Endothelial cell of umbilical vein (primary cell): ENCODE data around the gene FAM32A.

Source experiments
- CTCF ChIP-seq, 2 donors: IDR thresholded peaks; 1 replicate in 1 of 2; 2 replicates in 1 of 2; pipeline ENCODE4 v1.5.1; 2011; ENCODE audit warnings: low read length in 2 of 2, mild to moderate bottlenecking in 2 of 2, moderate library complexity in 2 of 2, control low read depth in 1 of 2, inconsistent platforms in 1 of 2, low read depth in 1 of 2; ENCODE audit not compliant: insufficient read depth in 1 of 2; ENCODE audit errors: extremely low read depth in 1 of 2
- EZH2 ChIP-seq: IDR thresholded peaks from 2 replicates; pipeline ENCODE4 v1.6.1; 2012; ENCODE audit warnings: borderline replicate concordance, low read depth, mild to moderate bottlenecking, moderate library complexity, low read length, inconsistent platforms; ENCODE audit not compliant: severe bottlenecking
- MYC ChIP-seq: IDR thresholded peaks from one replicate; pipeline ENCODE4 v1.6.1; 2011; ENCODE audit warnings: mild to moderate bottlenecking, low read depth, low read length
- POLR2A ChIP-seq: IDR thresholded peaks from 2 replicates; pipeline ENCODE4 v1.6.1; 2012; ENCODE audit warnings: low read depth, mild to moderate bottlenecking, control low read depth, low read length
- POLR2AphosphoS5 ChIP-seq: IDR thresholded peaks from 2 replicates; pipeline ENCODE4 v1.6.1; 2012; ENCODE audit warnings: low read depth, mild to moderate bottlenecking, control low read depth, low read length, moderate library complexity; ENCODE audit not compliant: insufficient read depth

- TF ChIP-seq CTCF (IDR thresholded peaks at IDR 0.05; ENCODE audit: extremely low read depth in 1 of 2, insufficient read depth in 1 of 2, low read depth in 1 of 2, low read length in 2 of 2) (no peak), POLR2A (no peak), EZH2 (no peak), POLR2AphosphoS5 (no peak), MYC (no peak)
These were observed 37.6 kb downstream of the FAM32A start for GRCh38 chr19:16222806-16223205.
